CD4-positive, alpha-beta T cell treated with Interleukin-4 for 4 hours (primary cell): Measurements from ENCODE around the gene PTGES2.

ENCODE experiments used
- DNase-seq: peaks from one replicate; pipeline ENCODE4 v3.0.0-alpha.2; 2020

PTGES2 gene

DNA sequence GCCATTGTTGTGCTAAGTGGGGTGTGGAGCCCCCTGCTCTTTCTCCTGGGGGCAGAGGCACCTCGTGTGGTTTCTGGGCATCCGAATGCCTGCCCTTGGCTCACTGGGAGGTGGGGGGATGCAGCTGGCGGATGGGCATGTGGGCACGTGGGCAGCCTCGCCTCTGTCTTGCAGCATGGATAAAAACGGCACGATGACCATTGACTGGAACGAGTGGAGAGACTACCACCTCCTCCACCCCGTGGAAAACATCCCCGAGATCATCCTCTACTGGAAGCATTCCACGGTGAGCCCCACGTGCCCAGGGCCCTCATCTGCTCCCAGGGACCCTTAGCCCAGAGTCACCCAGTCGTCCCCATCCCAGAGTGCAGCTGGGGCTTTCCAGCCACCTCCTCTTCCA is 25.3 kb downstream of the PTGES2 start:
- DNase-seq: no peak

DNA sequence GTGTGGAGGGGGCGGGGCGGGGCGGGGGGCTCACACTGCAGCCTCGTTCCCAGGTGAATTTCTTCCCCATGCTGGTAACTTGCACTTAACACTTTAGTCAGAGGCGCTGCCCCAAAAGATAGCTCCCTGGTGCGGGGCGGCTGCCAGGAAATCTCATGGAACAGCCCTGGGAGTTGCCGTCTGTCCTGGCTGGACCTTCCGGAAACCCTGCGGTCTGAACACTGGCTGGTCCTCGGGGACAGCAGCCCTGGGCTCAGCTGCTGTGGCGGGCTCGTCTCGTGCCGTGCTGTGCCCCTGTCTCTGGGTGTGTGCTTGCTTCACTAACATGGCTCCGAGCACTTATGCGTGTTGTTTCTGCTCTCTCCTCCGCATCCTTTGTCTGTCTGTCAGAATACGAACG is 25.8 kb downstream of the PTGES2 start:
- DNase-seq: no peak

DNA sequence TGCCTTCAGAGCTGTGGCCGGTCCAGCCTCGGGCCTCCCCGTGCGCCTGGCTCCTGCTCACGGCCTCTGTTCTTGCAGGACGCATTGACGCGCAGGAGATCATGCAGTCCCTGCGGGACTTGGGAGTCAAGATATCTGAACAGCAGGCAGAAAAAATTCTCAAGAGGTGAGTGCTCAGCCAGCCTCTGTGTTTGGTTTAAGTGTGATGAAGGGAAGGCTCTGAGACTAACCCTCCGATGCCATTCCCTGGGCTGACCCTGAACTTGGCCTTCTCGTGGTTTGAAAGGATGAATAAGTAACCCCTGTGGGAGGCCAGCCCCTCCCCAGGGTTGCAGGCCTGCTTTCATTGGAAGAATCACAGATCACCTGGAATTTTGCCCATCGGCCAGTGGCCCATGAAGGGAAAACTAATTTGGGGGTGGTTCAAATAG is 26.3 kb downstream of the PTGES2 start:
- no peak for DNase-seq

DNA sequence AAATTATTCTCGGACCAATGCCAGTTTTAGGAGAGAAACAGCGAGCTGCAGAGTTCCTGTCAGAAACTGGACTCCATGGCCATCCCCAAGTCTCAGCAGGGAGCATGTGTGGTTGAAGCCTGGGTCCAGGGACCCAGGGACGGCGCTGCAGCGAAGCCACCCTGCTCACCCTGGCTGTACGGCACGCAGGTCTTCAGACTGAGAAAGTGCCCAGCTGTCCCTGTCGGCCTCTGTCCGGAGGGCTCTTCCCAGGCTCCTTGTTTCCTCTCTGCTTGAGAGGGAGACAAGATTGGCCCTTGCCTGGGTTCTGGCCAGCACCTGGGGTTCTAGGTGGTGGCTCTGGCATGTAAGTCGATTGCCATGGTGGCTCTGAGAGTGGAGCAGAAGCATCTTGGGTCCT is 26.9 kb downstream of the PTGES2 start:
- DNase-seq: no peak

DNA sequence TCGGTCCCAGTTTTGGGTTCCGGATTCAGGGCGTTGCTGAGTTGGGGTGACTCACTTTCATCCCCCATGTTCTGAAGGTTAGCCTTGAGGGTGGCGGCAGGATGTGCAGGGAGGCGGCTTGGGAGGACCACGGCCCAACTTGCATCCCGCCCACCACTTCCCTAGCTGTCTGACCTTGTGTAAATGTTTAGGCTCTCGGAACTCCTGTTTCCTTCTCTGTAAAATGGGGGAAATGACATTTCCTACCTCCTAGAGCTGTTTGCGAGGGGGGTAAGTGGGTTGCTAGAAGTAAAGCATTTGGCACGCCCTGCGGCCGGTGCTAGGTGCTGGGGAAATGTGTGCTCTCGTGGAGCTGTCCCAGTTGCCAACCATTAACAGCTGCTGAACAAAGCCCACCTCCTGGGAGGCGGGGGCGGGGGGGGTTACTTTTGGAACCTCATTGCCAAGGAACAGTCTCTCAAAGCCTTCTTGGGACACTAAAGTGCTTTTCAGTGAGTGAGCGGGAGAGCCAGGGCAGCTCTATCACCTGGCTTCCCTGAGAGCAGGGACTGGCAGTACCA is 27.5 kb downstream of the PTGES2 start:
- DNase-seq: no peak

- DNase-seq: no peak
These were observed 28.1 kb downstream of the PTGES2 start for GRCh38 chr9:128099231-128099931.

DNA sequence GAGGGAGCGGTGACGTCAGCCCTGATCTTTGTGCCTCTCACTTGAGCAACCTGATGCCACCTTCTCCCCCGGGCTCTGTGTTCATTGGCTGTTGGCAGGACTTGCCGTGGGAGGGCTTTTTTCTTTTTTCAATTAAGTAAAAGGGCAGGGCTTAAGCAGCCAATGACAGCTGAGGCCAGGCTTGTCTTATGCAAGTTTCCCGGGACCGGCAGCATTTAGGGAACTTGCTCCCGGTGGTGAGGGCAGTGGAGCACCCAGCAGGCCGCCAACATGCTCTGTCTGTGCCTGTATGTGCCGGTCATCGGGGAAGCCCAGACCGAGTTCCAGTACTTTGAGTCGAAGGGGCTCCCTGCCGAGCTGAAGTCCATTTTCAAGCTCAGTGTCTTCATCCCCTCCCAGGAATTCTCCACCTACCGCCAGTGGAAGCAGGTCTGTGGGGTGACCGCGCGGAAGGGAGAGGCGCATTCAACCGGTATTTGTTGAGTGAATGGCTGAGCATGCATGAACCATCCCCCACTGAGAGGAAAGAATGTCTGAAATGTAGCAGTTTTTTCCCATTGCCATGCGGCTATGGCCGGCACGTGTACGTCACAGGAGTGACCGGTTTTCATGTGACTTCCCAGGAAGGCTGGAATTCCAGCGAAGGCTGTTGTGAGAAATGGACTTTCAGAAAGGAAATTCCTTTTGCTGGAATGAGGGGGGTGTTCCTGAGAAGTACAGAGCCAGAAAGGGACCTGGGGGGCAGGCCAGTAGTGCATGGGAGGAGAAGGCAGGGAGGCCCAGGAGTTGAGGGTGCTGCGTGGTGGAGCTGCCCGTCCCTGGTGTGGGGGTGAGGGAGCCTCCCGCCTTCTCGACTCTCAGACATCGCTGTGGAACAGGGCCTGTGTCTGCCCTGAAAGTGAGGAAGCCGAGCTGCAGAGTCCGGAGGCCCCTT is 29.0 kb downstream of the PTGES2 start:
- peak; percentile 45 for DNase-seq

- DNase-seq: no peak
These were observed 29.8 kb downstream of the PTGES2 start for GRCh38 chr9:128097543-128098296.

GRCh38 chr9:128096616-128097536 is 30.7 kb downstream of the PTGES2 start:
- no peak for DNase-seq

GRCh38 chr9:128094950-128095544 is 32.5 kb downstream of the PTGES2 start:
- no peak for DNase-seq

GRCh38 chr9:128094166-128094949 is 33.2 kb downstream of the PTGES2 start:
- peak; percentile 85 for DNase-seq

DNA sequence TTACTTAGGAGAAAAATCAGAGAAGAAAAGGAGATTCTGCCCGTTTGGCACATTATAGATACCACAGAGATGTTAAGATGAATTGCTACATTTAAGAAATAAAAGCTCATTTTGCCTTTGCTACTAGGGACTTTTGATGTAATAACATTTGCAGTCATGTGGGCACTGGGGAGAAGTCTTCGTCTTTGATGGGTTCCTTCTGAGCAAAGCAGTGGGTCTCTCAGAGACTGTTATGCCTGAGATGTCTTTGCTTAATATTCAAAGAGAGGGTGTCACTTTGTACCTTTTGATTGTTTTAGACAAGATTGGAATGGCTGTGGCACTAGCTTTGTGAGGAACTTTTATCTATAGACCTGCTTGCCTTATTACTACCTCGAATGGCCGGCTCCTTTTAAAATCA is 34.5 kb downstream of the PTGES2 start:
- peak; percentile 39 for DNase-seq

GRCh38 chr9:128092199-128092977 is 35.1 kb downstream of the PTGES2 start:
- DNase-seq: no peak

- no peak for DNase-seq
These were observed 36.0 kb downstream of the PTGES2 start for GRCh38 chr9:128091571-128091970.

- DNase-seq: no peak
These were observed 36.4 kb downstream of the PTGES2 start for GRCh38 chr9:128091144-128091543.

- no peak for DNase-seq
These were observed 38.2 kb downstream of the PTGES2 start for GRCh38 chr9:128089299-128089698.

- DNase-seq: peak; percentile 32
These were observed 39.1 kb downstream of the PTGES2 start for GRCh38 chr9:128088253-128088945.

DNA sequence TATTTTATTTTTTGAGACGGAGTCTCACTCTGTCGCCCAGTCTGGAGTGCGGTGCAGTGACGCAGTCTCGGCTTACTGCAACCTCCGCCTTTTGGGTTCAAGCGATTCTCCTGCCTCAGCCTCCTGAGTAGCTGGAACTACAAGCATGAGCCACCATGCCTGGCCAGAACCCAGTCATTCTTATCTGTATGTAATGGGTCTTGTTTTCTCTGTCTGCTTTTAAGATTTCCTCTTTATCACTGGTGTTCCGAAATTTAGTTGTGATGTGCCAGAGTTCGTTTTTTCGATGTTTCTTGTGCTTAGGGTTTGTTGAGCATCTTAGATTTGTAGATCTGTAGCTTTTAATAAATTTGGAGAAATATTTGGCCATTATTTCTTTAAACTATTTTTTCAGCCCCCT is 40.3 kb downstream of the PTGES2 start:
- no peak for DNase-seq

DNA sequence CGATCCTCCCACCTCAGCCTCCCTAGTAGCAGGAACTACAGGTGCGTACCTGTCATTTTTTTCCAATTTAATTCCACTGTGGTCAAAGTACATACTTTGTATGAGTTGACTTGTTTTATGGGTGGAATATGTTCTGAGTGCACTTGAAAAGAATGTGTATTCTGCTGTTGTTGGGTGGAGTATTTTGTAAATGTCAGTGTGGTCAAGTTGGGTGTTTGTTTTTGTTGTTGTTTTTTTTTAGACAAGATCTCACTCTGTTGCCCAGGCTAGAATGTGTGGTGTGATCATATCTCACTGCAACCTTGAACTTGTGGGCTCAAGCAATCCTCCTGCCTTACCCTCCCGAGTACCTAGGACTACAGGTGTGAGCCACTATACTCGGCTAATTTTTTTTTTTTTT is 41.6 kb downstream of the PTGES2 start:
- DNase-seq: no peak
